GM18517 (cell line): ENCODE measurements around the gene SLC35D1.
"Not testable (repeated sequence)": the region's sequence is repeated elsewhere in the genome, so short reads cannot be mapped to it uniquely, and the experiment has no call there.

Source experiments
- ATAC-seq: cut with Tn5 transposase; IDR thresholded peaks from one replicate; pipeline ENCODE4 v1.9.1; 2021; ENCODE audit warnings: mild to moderate bottlenecking, moderate library complexity; ENCODE audit not compliant: unreplicated experiment

Gene SLC35D1

DNA sequence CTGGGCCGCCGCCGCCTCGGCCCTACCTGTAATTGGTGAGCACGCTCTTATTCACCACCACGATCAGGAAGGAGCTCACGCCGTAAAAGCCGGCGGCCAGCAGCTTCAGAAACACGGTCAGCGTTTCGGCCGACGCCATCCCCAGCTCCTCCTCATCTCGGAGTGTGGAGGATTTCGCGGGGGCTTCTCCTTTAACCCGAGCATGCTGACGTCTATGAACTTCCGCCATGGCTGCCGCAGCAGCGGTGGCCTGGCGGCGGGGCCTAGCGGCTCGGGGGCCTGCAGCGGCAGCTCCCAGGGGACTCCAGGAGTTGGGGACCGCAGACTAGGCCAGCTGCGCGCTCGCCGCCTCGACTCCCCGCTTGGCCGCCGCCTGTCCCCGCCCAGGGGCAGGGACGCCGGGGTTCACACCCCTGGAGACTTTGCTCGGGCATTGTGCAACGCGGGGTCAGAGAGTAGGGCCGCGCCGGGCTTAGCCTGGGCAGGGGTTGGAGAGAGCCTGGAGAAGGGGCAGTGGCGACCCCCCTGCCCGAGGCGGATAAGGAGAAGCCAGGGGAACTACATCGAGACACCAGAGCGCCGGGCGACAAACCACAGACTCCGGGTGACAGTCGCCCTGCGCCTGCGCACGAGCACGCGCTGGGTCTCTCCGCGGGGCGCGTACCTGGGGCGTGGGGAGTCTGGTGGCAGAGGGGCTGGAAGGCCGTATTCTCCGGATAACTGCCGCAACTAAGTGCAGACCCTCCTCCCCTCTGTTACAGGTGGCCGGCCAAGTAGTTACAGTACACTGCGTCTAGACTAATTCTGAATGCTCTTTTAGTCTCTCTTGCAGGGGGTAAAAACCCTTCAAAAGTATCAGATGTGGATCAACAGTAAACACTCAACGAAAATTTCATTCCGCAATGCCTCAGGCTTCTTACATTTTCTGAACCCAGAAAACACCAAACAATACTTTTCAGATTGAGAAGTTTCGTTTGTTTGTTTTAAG, at the start of gene SLC35D1:
Gene SLC35D1 (minus strand): TSS at position 364 of the 988 bp plus-strand sequence. CDS start 135 bp downstream, at position 229.
- peak; percentile 63 for ATAC-seq

DNA sequence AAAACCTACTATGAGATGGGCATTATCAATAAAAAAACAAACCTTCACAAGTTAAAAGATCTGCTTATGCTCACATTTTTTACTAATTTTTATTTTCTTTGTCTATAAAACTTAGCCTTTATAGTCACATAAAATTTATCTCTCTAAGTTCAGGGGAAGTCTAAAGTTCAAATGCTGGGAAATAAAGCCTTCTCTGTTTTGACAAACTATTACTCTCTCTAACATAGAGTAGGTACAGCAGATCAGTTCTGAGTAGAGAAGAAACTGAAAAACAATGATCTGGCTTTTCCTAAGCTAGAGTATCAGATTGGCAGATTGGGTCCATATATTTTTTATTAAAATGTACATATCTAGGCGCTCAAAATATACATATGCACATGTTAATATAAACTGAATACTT, 49.6 kb upstream of the SLC35D1 start:
- ATAC-seq, result no peak

DNA sequence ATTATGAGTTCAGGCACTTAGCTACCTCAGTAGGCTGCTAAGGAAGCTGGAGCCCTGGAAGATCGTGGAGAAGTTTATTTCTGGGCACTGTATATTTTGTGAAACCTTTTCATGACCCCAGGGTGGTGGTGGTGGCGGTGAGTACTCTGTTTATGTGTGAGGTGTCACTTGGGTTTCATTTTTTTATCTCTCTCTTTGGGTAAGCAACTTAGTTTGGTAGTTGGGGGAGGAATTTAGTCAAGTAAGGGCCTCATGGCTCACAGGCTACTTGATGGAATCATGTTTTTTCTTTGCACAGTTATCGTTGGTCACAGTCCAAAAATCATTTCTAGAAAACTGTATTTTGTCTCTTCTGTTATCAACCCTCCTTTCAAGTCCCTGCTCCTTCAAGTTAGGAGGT, 46.9 kb upstream of the SLC35D1 start:
- no peak for ATAC-seq

DNA sequence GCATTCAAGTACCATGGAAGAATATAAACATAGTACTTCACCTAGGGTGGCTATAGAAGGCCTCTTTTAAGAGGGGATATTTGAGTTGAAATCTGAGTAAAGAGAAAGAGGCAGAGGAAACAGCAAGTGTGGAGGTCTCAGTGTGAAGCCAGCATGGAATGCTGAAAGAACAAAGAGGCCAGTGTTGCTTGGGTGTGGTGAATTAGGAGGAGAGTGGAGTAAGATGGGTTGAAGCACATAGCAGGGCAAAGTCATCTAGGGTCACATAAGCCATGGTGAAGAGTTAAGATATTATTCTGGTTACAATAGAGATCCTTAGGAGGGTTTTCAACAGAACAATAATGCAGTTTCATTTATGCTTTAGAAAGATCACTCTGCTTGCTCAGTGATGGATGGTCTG, 43.4 kb upstream of the SLC35D1 start:
- no peak for ATAC-seq

DNA sequence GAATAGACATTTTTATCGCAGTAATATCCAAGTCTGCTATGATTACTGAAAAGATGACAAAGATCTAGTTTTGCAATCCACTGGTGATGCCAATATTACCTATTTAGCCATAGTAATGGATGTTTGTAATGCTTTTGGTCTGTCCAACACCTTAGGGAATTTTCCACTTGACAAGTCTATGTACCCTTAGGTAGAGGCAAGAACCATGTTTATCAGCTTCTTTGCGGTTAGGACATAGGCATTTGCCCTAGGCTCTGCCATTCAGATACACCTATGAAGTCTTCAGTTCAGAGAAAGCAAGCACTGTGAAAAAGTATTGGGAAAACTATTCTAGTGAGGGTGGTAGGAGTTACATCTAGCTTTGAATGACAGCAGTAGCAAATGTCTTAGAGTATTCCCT, 40.2 kb upstream of the SLC35D1 start:
- no peak for ATAC-seq

DNA sequence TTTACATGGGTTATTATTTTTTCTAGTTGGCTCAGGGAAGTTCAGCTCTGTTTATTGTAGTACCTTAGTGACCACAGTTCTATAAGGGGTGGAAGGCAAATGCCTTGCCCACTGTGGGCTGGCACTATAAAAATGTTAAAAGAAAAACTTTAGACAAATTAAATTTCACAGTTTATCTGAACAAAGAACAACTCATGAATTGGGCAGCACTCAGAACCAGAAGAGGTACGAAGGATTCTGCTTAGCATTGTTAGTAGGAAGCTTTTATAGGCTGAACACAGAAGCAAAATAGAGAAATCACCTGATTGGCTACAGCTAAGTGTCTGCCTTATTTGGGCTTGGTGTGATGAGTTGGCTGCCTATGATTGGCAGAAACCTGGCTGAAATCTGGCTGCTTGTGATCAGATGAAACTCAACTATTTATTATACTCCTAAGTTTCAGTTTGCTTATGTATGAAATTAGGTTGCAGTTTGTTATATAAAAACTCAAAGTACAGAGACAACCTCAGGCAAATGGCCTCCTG, 35.8 kb upstream of the SLC35D1 start:
- no peak for ATAC-seq

DNA sequence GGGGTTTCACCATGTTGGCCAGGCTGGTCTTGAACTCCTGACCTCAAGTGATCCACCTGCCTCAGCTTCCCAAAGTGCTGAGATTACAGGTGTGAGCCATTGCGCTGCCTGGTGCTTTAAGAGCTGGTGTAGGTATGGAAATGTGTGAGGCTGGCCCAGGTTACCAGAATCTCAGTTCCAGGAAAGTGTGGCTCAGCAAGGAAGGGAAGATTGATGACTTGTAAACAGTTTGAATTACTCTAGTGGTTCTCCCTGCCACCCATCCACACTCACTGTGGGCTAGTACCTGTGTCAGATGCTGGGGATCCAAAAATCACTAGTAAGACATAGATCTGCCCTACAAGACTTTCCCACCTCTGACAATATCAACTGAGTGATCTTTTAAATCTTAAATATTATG, 34.5 kb upstream of the SLC35D1 start:
- no peak for ATAC-seq

DNA sequence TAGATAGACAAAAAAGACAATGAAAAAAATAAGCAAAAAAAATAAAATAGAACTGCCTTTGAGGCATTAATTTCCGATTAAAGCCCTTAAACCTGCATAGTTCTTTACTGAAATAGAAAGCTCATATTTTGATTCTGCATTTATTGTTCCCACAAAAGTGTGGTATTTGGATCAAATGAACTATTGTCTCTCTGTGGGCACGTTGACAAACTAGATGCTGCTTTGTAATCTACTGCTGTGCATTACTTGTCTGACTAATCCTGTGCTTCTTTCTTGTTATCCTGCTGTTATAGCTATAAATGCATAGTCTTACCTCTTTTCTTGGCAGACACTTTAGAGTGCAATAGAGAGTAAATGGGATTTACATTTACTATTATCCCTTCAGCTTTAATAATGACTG, 31.4 kb upstream of the SLC35D1 start:
- ATAC-seq, result no peak

DNA sequence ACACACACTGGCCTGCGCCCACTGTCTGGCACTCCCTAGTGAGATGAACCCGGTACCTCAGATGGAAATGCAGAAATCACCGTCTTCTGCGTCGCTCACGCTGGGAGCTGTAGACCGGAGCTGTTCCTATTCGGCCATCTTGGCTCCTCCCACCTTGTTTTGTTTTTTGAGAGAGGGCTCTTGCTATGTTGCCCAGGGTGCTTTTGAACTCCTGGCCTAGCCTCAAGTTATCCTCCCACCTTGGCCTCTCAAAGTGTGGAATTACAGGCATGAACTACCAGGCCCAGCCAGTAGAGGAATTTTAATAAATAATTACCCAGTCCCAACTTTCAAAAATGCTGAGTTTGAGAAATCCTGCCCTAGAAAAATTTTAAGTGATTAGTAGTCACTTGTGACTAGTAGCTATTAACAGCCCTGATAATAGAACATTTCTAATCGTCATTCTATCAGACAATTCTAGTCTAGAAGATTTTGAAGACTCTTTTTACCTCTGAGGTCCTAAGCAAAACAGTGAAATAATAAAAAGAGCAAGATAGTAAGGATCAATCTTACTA, 30.9 kb upstream of the SLC35D1 start:
- no peak for ATAC-seq

DNA sequence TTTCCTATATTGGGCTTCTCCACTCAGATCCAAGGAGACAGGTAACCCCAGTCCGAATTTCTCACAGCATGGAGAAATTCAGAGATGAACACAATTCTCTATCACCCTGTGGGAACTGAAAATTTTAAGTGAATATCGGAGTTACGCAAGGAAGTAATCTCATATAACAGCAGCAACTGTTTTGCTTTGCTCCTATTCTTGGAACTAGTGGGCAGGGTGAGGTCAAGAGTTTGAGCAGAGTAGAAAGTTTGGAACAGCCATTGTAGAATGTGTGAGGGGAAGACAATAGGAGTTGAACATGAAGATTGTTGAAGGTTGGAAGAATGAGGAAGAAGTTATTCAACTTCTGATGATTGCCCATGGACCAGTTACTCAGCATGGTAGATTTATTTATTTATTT, 24.3 kb upstream of the SLC35D1 start:
- ATAC-seq, result no peak

DNA sequence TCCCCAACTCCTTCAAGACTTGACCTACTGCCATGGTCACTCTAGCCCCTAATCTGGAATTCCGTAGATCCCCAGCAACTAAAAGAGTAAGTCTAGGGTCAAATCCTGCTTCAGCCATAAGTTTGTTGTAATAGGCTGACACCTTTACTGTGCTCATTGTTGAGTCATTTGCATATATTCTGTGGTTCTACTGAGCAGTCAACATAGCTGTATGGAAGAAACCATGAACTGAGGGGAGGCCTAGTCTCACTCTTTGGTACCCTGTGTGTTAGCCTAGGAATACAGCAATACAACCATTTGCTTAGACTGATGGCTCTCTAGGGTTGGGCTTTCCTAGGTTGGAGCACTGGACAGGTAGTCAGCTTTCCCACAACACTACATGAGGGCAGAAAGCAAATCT, 23.6 kb upstream of the SLC35D1 start:
- no peak for ATAC-seq

DNA sequence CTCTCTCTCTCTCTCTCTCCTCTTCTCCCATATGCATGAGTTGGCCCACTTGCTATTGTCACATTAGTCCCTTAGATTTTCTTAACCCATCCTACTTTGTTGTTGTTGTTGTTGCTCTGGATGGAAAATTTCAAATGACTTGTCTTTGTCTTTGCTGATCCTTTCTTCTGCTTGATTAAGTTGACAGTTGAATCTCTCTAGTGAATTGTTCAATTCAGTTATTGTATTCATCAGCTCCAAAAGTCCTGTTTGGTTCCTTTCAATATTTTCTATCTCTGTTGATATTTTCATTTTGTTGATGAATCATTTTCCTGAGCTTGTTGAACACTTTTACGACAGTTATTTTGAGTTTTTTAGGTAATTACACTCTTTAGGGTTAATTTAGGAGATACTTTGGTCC, 18.8 kb upstream of the SLC35D1 start:
- ATAC-seq, result no peak

DNA sequence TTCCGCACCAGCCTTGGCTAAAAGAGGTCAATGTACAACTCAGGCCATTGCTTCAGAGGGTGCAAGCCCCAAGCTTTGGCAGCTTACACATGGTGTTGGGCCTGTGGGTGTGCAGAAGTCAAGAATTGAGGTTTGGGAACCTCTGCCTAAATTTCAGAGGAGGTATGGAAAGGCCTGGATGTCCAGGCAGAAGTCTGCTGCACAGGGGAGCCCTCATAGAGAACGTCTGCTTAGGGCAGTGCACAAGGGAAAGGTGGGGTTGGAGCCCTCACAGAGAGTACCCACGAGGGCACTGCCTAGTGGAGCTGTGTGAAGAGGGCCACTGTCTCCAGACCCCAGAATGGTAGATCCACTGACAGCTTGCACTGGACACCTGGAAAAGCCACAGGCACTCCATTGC, 13.7 kb upstream of the SLC35D1 start:
- not testable (repeated sequence) for ATAC-seq

DNA sequence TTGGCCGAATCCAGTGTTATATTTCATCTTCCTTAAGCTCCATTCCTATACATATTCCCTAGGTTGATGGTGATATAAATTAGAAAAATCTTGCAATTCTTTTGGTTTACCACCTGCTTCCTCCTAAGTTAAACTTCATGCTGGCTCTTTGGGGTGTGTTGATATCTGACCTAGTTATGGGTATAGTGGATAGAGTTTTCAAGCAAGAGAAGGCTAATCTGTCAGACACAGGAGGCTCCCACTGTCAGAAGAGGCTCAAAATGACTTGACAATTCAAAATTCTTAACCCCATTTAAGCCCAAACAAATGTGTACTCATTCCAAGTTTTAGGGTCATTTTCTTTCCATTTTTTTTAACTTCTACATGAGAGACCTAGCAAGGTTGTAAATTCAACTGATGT, 8.5 kb upstream of the SLC35D1 start:
- ATAC-seq, result no peak

DNA sequence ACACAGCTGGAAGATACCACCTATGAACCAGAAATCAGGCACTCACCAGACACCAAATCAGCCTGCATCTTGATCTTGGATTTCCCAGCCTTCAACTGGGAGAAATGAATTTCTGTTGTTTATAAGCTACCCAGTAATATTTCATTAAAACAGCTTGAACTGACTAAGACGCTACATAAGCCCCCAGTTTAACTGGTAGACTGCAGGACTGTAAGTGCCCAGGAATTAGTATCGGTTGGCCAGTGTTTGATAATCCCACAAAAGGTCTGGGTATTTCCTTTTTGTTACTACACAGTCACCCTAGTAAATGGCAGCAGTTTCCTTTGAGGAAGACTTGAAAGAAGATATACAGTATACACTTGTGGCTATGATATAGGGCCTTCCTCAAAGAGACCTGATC, 7.3 kb upstream of the SLC35D1 start:
- ATAC-seq, result no peak

DNA sequence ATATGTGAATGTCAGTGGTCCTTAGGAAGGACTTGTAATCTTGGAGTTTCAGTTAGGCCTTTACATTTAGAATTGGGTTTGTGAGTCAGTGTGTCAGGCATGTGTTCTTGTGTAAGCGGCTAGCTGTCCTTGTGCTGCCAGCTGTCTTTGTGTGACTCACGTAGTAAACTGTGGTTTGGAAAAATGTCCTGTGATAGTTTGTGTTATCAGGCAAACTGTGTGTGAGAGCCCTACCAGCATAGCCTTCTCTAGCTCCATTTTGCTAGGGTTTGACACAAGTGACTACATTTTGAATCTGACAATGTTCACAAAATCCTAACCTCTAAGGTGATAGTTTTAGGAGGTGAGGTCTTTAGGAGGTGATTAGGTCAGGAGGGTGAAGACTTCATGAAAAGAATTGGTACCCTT, 6.9 kb upstream of the SLC35D1 start:
- no peak for ATAC-seq

DNA sequence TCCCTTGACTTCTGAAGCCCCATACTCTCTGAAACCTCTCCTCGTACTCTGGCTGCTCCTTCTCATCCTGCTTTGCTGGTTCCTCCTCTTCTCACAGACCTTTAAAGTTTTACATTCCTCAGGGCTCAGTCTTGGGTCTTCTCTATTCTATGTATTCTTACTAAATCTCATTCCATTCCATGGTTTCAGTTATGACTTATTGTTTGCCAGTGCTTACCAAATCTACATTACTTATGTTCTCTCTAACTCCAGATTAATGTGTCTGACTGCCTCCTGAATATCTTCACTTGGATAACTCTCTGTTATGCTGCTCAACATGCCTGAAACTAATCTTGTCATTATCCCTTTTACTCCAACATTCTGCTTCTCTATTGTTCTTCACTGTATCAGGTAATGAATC, 5.4 kb upstream of the SLC35D1 start:
- no peak for ATAC-seq

DNA sequence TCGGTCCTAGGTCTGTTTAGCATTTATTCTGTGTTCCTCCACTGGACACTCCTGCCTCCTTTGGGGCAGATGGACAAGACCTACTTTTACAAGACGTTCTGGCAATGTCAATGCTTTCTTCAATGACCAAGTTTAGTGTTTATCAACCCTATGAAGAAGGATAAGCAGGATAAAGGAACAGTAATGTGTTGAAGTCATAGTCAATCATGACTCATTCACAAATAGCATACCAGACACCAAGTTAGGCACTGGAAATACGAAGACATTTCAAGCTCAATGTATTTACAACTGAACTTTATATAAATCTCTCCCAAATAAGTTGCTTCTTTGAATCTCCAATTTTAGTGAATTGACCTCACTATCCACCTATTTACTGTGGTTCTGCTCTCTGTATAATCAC, 4.8 kb upstream of the SLC35D1 start:
- no peak for ATAC-seq

DNA sequence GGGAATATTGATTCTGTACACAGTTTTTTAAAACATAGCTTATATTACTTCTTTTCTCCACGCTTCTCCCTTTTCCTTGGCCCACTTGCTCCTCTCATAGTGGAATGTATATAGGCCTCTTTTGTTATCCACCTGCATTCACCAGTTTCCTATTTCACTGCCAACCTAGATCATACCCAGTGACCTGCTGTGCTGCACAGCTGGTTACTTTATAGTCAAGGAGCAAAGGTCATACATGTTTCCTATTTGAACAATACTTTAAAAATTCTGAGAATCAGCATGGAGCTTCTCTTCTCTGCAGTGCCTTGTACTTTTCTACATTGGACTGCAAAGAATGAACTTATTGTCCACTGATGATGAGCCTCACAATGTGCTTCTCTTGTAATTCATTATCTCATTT, 4.3 kb upstream of the SLC35D1 start:
- ATAC-seq, result no peak

DNA sequence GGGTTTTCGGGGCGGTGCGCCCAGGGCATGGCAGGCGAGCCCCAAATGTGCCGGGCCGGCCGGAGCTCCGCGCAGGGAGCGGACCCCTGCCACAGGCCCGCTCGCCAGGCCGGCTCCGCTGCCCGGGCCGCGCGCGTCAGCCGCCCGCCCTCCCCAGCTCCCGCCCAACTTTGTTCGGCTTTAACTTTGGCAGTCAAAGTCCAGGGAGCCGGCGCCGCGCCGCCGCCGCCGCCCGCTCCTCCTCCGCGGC, 488 bp downstream of the SLC35D1 start:
- ATAC-seq, result no peak

DNA sequence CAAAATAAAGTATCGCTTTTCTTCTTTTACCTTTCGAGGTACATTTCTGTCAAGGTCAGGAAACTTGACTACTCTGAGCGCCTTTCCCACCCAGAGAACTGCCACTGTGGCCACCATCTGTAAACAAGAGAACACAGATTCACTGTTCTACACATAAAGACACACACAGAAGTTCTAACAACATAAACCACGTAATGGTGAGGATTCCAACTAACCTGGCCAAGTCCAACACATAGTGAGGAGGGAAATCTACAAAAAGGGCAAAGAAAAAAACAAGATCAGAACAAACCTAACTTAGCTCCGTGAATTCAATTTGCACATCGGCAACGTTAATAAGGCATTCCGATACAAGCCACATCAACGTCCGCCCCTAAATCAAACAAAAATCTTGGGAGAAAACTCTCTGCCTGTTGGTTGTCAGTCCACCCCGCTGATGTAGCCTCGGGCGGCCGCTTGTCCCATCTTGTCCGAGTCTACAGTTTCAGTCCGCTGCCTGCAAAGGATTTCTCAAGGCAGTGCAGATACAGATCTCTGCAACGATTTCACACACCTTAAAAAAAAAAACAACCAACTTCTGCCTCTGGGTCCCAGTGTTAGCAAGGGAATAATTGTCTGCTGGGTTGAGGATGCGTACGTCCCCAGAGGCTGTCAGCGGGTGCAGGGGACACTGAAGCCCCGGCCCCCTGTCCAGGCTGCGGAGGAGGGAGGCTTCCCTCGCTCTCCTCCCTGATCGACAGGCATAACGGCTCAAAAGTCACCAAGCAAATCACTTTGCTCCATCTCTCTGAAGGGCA, 1.0 kb downstream of the SLC35D1 start:
- ATAC-seq, result peak; percentile 37

DNA sequence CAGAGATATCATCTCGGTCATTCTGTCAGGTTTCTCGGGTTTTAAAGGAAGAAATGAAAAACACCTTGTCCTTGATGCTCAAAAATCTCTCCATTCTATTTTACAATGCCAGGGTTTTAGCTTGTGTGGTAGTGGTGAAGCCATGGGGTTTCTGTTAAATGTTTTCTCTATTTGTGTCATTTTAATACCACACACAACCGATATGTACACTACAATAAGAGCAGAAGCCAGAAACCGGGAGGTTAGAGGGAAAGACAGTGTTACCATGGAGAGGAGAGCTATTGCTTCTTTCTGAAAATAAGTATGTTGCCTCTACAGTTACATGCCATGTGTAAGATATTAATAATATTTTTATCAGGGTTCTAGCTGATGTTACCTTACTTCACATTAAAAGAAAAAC, 2.8 kb downstream of the SLC35D1 start:
- ATAC-seq, result no peak
